GM12874 (cell line): ENCODE data around the gene FBN2.

Experiments
- CTCF ChIP-seq: IDR thresholded peaks from 2 replicates; pipeline ENCODE4 v1.5.1; 2011; ENCODE audit warnings: low read depth, mild to moderate bottlenecking, control low read depth, low read length, moderate library complexity; ENCODE audit not compliant: insufficient read depth

The FBN2 gene

GRCh38 chr5:128303593-128303992 lies 234.5 kb downstream of the FBN2 start:
- TF ChIP-seq CTCF: no peak

DNA sequence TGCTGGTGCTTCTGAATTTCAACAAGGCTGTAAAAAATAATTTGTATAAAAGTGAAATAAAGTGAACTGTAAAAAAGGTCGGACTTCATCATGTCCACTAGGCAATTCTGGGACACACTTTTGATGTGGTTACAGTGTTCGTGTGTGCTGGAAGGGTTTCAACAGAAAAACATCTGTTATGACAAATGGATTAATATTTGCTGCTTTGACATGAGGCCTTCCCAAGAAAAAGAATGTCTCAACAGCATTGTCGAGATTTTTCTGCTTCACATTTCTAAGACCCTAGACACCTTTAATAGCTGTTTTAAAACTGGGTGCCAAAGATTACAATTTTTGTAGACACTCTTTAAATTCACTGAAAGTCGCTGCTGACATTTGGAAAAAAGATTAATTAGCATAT lies 237.9 kb downstream of the FBN2 start:
- no peak for TF ChIP-seq CTCF

DNA sequence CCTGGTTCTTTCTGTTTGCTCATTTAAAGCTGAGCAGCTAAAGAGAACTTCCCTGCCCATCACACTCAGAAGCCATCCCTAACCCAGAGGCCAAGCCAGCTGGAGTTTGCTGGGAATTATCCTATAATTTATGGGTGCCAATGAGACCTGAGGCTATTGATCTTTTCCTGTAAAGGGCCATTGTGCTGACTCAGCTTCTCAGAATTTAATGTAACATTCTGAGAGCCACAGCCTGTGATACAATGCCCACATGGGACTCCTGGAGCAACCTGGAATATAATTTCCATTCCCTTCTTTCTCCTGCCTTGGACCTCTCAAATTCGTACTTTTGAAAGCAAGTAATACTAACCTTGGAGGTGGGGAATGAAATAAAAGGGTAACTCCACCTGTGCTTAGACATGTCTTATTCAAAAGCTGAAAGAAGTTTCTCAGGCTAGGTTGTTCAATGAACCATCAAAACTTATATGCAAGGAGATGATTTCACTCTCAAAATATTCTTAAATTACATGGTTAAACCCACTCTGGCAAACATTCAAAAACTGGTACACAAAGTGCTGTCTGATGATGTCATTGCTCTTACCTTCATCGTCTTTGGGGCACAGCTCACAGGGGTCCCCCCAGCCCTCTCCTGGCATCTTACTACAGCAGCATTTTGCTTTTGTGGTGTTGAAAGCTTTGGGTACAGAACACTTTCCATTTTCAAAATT lies 247.7 kb downstream of the FBN2 start:
- TF ChIP-seq CTCF: no peak

DNA sequence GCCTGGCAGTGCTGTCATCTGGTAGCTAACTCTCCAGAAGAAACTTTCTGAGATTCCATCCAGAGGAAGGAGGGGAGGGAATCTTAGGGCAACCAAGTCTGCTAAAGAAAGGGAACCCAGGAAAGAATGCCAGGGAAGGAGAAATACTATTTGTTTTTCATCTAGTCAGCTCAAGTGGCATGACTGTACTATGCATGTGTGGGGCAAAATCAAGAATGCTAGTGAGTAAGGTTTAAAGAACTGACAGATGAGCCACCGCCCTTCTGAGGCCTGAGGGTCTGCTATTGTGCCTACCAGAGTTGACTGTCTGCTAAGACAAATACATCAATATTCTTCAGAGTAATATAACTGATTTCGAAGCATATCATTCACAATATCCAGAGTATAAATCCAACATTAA lies 250.3 kb downstream of the FBN2 start:
- no peak for TF ChIP-seq CTCF

DNA sequence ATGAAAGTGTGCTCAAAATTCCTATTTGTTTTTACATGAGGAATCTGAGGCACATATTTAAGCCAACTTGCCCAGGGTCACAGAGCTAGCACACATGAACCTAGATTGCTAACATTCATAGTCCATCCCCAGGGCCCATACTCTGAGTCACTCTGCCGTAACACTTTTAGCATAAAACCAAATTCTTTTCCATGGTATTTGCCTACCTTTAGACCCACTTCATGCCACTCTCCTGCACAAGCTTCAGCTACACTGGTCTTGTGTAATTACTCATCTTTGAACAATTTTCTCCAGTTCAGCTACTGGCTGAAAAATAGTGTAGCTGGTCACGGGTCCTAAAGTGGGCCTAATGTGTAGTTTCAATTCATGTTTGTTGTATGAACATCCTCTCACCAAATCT lies 253.8 kb downstream of the FBN2 start:
- no peak for TF ChIP-seq CTCF

DNA sequence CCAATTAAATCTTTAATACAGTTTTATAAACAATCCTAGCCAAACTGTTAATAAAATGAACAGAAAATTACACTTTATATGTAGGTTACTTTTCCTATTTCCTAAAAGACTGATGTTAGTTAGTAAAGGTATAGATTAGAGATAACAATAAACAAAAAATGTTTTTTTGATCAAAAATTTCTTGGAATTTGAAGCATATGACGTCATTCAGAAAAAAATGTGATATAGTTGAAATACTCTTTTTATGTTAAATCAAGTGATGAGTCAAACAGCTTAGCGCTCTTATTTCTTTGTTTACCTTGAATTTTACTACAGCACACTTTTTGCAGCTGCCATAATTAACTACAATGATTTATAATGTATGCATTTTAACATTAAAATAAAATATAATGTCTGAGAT lies 258.7 kb downstream of the FBN2 start:
- no peak for TF ChIP-seq CTCF

- TF ChIP-seq CTCF: no peak
Measured at GRCh38 chr5:128276537-128277216, 261.4 kb downstream of the FBN2 start.
